GM23338 (cell line): ENCODE data around the gene PAIP2B. TPM values are rescaled to one million over a fixed set of nuclear protein-coding genes. Genes with fewer than 3 reads are reported as not detected.

ENCODE experiments used
- ATAC-seq: fragments of 200-7000 bp; cut with Tn5 transposase; 3 replicates; pipeline ENCODE4 v1.9.1; 2020
- DNase-seq: peaks from one replicate; pipeline ENCODE4 v3.0.0-alpha.2; 2015; ENCODE audit warnings: low spot score
- H2AFZ ChIP-seq: fragments of 200-600 bp; sonication (generic); 2 replicates; pipeline ENCODE4 v1.8.0; 2016; ENCODE audit warnings: antibody characterized with exemption, mild to moderate bottlenecking, moderate library complexity
- H3F3A ChIP-seq: fragments of 200-600 bp; sonication (generic); replicated peaks from 2 replicates; pipeline ENCODE4 v1.8.0; 2017; ENCODE audit warnings: antibody characterized with exemption, mixed run types, low read depth
- H3K27ac ChIP-seq: fragments of 200-600 bp; sonication (generic); 2 replicates; pipeline ENCODE4 v1.6.1; 2016; ENCODE audit warnings: low read depth
- H3K27me3 ChIP-seq: fragments of 200-600 bp; sonication (generic); 2 replicates; pipeline ENCODE4 v1.8.0; 2016; ENCODE audit warnings: mild to moderate bottlenecking, mixed run types, moderate library complexity; ENCODE audit not compliant: insufficient read depth
- H3K36me3 ChIP-seq: fragments of 200-600 bp; sonication (generic); 2 replicates; pipeline ENCODE4 v1.8.0; 2016; ENCODE audit warnings: mild to moderate bottlenecking; ENCODE audit not compliant: insufficient read depth
- H3K4me1 ChIP-seq: fragments of 200-600 bp; sonication (generic); 2 replicates; pipeline ENCODE4 v1.8.0; 2016; ENCODE audit warnings: mild to moderate bottlenecking, moderate library complexity; ENCODE audit not compliant: insufficient read depth
- H3K4me2 ChIP-seq: fragments of 200-600 bp; sonication (generic); 2 replicates; pipeline ENCODE4 v1.7.1; 2017; ENCODE audit warnings: mixed run types
- H3K4me3 ChIP-seq: fragments of 200-600 bp; sonication (generic); 2 replicates; pipeline ENCODE4 v1.6.1; 2016; ENCODE audit warnings: mixed run types
- H3K79me2 ChIP-seq: fragments of 200-600 bp; sonication (generic); replicated peaks from 2 replicates; pipeline ENCODE4 v1.8.0; 2017; ENCODE audit warnings: mild to moderate bottlenecking; ENCODE audit not compliant: insufficient read depth
- H3K9me2 ChIP-seq: fragments of 200-600 bp; sonication (generic); 2 replicates; pipeline ENCODE4 v1.8.0; 2017; ENCODE audit not compliant: insufficient read depth
- H4K20me1 ChIP-seq: fragments of 200-600 bp; sonication (generic); replicated peaks from 2 replicates; pipeline ENCODE4 v1.8.0; 2017; ENCODE audit warnings: mild to moderate bottlenecking; ENCODE audit not compliant: insufficient read depth
- H3K27ac Mint-ChIP-seq: 2 replicates; pipeline ENCODE4 v1.8.0; 2020; ENCODE audit warnings: inconsistent platforms, mild to moderate bottlenecking, moderate library complexity, mixed read lengths
- H3K27me3 Mint-ChIP-seq: 3 replicates; pipeline ENCODE4 v1.8.0; 2022; ENCODE audit warnings: low read depth, mild to moderate bottlenecking, moderate library complexity, mixed read lengths, inconsistent platforms; ENCODE audit not compliant: insufficient read depth, poor library complexity
- H3K36me3 Mint-ChIP-seq: 3 replicates; pipeline ENCODE4 v1.8.0; 2021; ENCODE audit warnings: low read depth, mild to moderate bottlenecking, inconsistent platforms, moderate library complexity, mixed read lengths
- H3K4me1 Mint-ChIP-seq: 3 replicates; pipeline ENCODE4 v1.8.0; 2020; ENCODE audit warnings: mild to moderate bottlenecking, inconsistent platforms, mixed read lengths
- H3K4me3 Mint-ChIP-seq: 3 replicates; pipeline ENCODE4 v1.8.0; 2021; ENCODE audit warnings: moderate library complexity, mild to moderate bottlenecking, inconsistent platforms, mixed read lengths
- H3K9me3 Mint-ChIP-seq: 3 replicates; pipeline ENCODE4 v1.8.0; 2020; ENCODE audit warnings: moderate library complexity, mild to moderate bottlenecking, inconsistent platforms, mixed read lengths
- CREB1 ChIP-seq: fragments of 250-450 bp; sonication (Bioruptor Pico); IDR thresholded peaks from 2 replicates; pipeline ENCODE4 v1.5.0; 2020; ENCODE audit warnings: low read depth, mild to moderate bottlenecking, moderate library complexity
- CTCF ChIP-seq, 2 experiments: fragments of 200-600 bp in 1 of 2; sonication (generic) in 1 of 2; conservative IDR thresholded peaks; 2 replicates each; pipeline versions ENCODE4 v1.5.1 to v1.6.1; 2016 to 2017; ENCODE audit warnings: antibody characterized with exemption in 2 of 2, low read depth in 2 of 2, mild to moderate bottlenecking in 2 of 2, moderate library complexity in 1 of 2
- EZH2 ChIP-seq: fragments of 200-600 bp; sonication (generic); IDR thresholded peaks from one replicate; pipeline ENCODE4 v1.8.0; 2017; ENCODE audit warnings: antibody characterized with exemption, mild to moderate bottlenecking, low read depth; ENCODE audit not compliant: unreplicated experiment
- EZH2phosphoT487 ChIP-seq: fragments of 200-600 bp; sonication (generic); IDR thresholded peaks from one replicate; pipeline ENCODE4 v1.8.1; 2018; ENCODE audit warnings: antibody characterized with exemption; ENCODE audit not compliant: unreplicated experiment
- JUNB ChIP-seq: IDR thresholded peaks from one replicate; pipeline ENCODE4 v1.6.1; 2016; ENCODE audit warnings: antibody characterized with exemption; ENCODE audit not compliant: unreplicated experiment
- NANOG ChIP-seq: IDR thresholded peaks from 2 replicates; pipeline ENCODE4 v1.6.1; 2016; ENCODE audit warnings: antibody characterized with exemption, borderline replicate concordance
- POLR2AphosphoS5 ChIP-seq: IDR thresholded peaks from 2 replicates; pipeline ENCODE4 v1.6.1; 2016; ENCODE audit warnings: antibody characterized with exemption, low read depth
- REST ChIP-seq: IDR thresholded peaks from one replicate; pipeline ENCODE4 v1.6.1; 2018; ENCODE audit warnings: antibody characterized with exemption; ENCODE audit not compliant: unreplicated experiment
- STAT1 ChIP-seq: IDR thresholded peaks from one replicate; pipeline ENCODE4 v1.6.1; 2016; ENCODE audit warnings: antibody characterized with exemption; ENCODE audit not compliant: unreplicated experiment
- ZNF114 ChIP-seq: fragments of 250-450 bp; sonication (Bioruptor Pico); IDR thresholded peaks from 2 replicates; pipeline ENCODE4 v1.5.0; 2020; ENCODE audit warnings: mild to moderate bottlenecking, moderate library complexity
- ZNF331 ChIP-seq: fragments of 250-450 bp; sonication (Bioruptor Pico); IDR thresholded peaks from 2 replicates; pipeline ENCODE4 v1.5.0; 2020; ENCODE audit warnings: low read depth, mild to moderate bottlenecking, moderate library complexity
- ZNF462 ChIP-seq: fragments of 250-450 bp; sonication (Bioruptor Pico); IDR thresholded peaks from 2 replicates; pipeline ENCODE4 v1.5.0; 2020; ENCODE audit warnings: mild to moderate bottlenecking, moderate library complexity
- long read RNA-seq: library from polyadenylated mRNA; unstranded; transcript quantifications from one replicate; pipeline ENCODE4 v2.0.0, GENCODE V29; 2020; ENCODE audit not compliant: unreplicated experiment
- polyA plus RNA-seq: library from polyadenylated mRNA; unstranded; fragments of >200 nt; fragmentation: Nextera tagmentation; extraction: Ambion mirVana; gene quantifications from 2 replicates; pipeline ENCODE4 v1.2.1, GENCODE V29; 2016
- total RNA-seq: library from RNA; depleted of rRNA; stranded (reverse); fragments of >200 nt; shearing (Covaris generic); gene quantifications from 2 replicates; pipeline ENCODE4 v1.2.3, GENCODE V29; 2014; rRNA removed
- TF ChIP-seq, protein P1 (sequence below): IDR thresholded peaks from 2 replicates; pipeline ENCODE4 v1.6.1; 2016; ENCODE audit warnings: antibody characterized with exemption

Gene PAIP2B
- total RNA-seq (27.4 and 29.7 TPM in 2 replicates), polyA plus RNA-seq (6.1 and 7.6 TPM in 2 replicates)
- long read RNA-seq, partial matches to known transcripts: 2 of 4 reads
- long read RNA-seq, other reads (novel, unspliced or antisense): 2 of 4 reads

GRCh38 chr2:71226965-71227560 is at the start of gene PAIP2B:
Gene PAIP2B, minus strand, starts transcription at chr2:71227103. Its CDS starts 24,514 bp downstream, at chr2:71202589.
- H2AFZ ChIP-seq: no peak within 1 kb of the TSS
- H3K27ac Mint-ChIP-seq: peak within 1 kb of the TSS; percentile 98

More at GRCh38 chr2:71226965-71227560, at the start of gene PAIP2B:
- Histone ChIP-seq H3K4me2 (peak within 1 kb of the TSS; percentile 82), H4K20me1 (no peaks in the 10 kb centered on the region; the same call in 1 of the 2 replicates), H3K27ac (peak within 1 kb of the TSS; percentile 5; the same call in 1 of the 2 replicates), H3K9me2 (no peaks in the 10 kb centered on the region), H3F3A (no peaks in the 10 kb centered on the region), H3K4me1 (0 out of 2 replicates have a peak, but pooled peaks cover 8% of the 10 kb centered on the region), H3K27me3 (no peaks in the 10 kb centered on the region), H3K79me2 (peaks cover 17% of the 10 kb centered on the region), H3K4me3 (peak within 1 kb of the TSS; percentile 63), H3K36me3 (no peaks in the 10 kb centered on the region)
- H3K4me1 Mint-ChIP-seq: peaks cover 7% of the 10 kb centered on the region
- TF ChIP-seq REST (no peak), ZNF114 (CRISPR knock-in tag) (no peak), ZNF462 (CRISPR knock-in tag) (no peak), EZH2 (no peak), ZNF331 (CRISPR knock-in tag) (no peak), CREB1 (CRISPR knock-in tag) (peak; percentile 64), EZH2phosphoT487 (no peak), JUNB (no peak), NANOG (no peak), STAT1 (no peak), CTCF (conservative IDR thresholded peaks at IDR 0.05; ENCODE audit: low read depth in 2 of 2) (no peak), POLR2AphosphoS5 (peak; percentile 88)
- TF ChIP-seq, protein P1, sequence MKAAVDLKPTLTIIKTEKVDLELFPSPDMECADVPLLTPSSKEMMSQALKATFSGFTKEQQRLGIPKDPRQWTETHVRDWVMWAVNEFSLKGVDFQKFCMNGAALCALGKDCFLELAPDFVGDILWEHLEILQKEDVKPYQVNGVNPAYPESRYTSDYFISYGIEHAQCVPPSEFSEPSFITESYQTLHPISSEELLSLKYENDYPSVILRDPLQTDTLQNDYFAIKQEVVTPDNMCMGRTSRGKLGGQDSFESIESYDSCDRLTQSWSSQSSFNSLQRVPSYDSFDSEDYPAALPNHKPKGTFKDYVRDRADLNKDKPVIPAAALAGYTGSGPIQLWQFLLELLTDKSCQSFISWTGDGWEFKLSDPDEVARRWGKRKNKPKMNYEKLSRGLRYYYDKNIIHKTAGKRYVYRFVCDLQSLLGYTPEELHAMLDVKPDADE: no peak
- peaks cover 15% of the 10 kb centered on the region for H3K27me3 Mint-ChIP-seq
- ATAC-seq: peak; percentile 95
- H3K4me3 Mint-ChIP-seq: peak within 1 kb of the TSS; percentile 98
- peaks cover 19% of the 10 kb centered on the region; the same call in 2 of the 3 replicates for H3K9me3 Mint-ChIP-seq
- peak; percentile 100 for DNase-seq
- H3K36me3 Mint-ChIP-seq: peaks cover 4% of the 10 kb centered on the region; the same call in 2 of the 3 replicates
